ENCODE results near the gene MAP3K19.

GRCh38 chr2:134949981-134950708, 97.1 kb downstream of the MAP3K19 start:
- TF ChIP-seq, protein P1, sequence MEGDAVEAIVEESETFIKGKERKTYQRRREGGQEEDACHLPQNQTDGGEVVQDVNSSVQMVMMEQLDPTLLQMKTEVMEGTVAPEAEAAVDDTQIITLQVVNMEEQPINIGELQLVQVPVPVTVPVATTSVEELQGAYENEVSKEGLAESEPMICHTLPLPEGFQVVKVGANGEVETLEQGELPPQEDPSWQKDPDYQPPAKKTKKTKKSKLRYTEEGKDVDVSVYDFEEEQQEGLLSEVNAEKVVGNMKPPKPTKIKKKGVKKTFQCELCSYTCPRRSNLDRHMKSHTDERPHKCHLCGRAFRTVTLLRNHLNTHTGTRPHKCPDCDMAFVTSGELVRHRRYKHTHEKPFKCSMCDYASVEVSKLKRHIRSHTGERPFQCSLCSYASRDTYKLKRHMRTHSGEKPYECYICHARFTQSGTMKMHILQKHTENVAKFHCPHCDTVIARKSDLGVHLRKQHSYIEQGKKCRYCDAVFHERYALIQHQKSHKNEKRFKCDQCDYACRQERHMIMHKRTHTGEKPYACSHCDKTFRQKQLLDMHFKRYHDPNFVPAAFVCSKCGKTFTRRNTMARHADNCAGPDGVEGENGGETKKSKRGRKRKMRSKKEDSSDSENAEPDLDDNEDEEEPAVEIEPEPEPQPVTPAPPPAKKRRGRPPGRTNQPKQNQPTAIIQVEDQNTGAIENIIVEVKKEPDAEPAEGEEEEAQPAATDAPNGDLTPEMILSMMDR (IDR thresholded peaks at IDR 0.05; ENCODE audit: low read depth, low read length, poor library complexity, severe bottlenecking): no peak
- TF ChIP-seq EZH2phosphoT487 (IDR thresholded peaks at IDR 0.05; ENCODE audit: borderline replicate concordance, low read length): no peak

Data from DOHH2 (cell line).